HCT116 (cell line): ENCODE results near the gene EVC. TPM values are rescaled to one million over a fixed set of nuclear protein-coding genes. Genes with fewer than 3 reads are reported as not detected.

Experiments
- ATAC-seq: fragments of 200-7000 bp; cut with Tn5 transposase; 2 replicates; pipeline ENCODE4 v1.9.1; 2020; ENCODE audit warnings: mild to moderate bottlenecking, moderate library complexity
- BruUV-seq: library from RNA; stranded (reverse); fragments of 400-500 nt; replicated peaks from 2 replicates; lab custom pipeline; 2021; lab: Mats Ljungman, UMichigan
- CTCF ChIA-PET: fragments of 300-600 bp; sonication (Branson Sonifier 250); formaldehyde crosslinking; loops from one replicate; lab custom pipeline; 2021; ENCODE audit warnings: antibody characterized with exemption; lab: Charles Lee
- POLR2A ChIA-PET: fragments of 300-600, 350-600 bp; sonication (Branson Sonifier 250); formaldehyde crosslinking; loops from one replicate; lab custom pipeline; 2021; ENCODE audit warnings: antibody characterized with exemption; lab: Charles Lee
- RAD21 ChIA-PET, 2 experiments: fragments of 300-600 bp; sonication (Branson Sonifier 250); formaldehyde crosslinking; loops; one replicate each; lab custom pipeline; 2023; ENCODE audit warnings: low total read pairs in 2 of 2; ENCODE audit not compliant: uncharacterized antibody in 2 of 2, unreplicated experiment in 2 of 2, low non-redundant PET in 1 of 2; lab: Charles Lee
- DNase-seq: peaks from one replicate; pipeline ENCODE4 v3.0.0-alpha.2; 2010; ENCODE audit warnings: low read depth, low spot score
- H2AFZ ChIP-seq: fragments of 200-600 bp; shearing (Covaris generic), sonication (generic); 2 replicates; pipeline ENCODE4 v1.6.1; 2017; ENCODE audit warnings: low read depth, mixed run types, mixed read lengths, antibody characterized with exemption, low read length; ENCODE audit not compliant: poor library complexity, severe bottlenecking
- H3K27ac ChIP-seq: 2 replicates; pipeline ENCODE4 v1.5.1; 2012; ENCODE audit warnings: low read depth, low read length
- H3K27me3 ChIP-seq: fragments of 200-600 bp; sonication (generic); 2 replicates; pipeline ENCODE4 v1.6.1; 2016; ENCODE audit warnings: mixed run types, low read length, mixed read lengths; ENCODE audit not compliant: insufficient read depth
- H3K36me3 ChIP-seq, 2 experiments: fragments of 200-500 bp in 1 of 2; fragments of 200-600 bp in 1 of 2; sonication (Bioruptor generic) in 1 of 2; sonication (generic) in 1 of 2; 2 replicates each; pipeline versions ENCODE4 v1.5.1 to v1.6.1; 2014 to 2016; ENCODE audit warnings: low read length in 2 of 2, inconsistent platforms in 1 of 2, mixed read lengths in 1 of 2, mixed run types in 1 of 2; ENCODE audit not compliant: insufficient read depth in 2 of 2, control insufficient read depth in 1 of 2
- H3K4me1 ChIP-seq, 2 experiments: fragments of 200-600 bp in 1 of 2; sonication (generic) in 1 of 2; 2 replicates each; pipeline versions ENCODE4 v1.5.1 to v1.6.1; 2012 to 2017; ENCODE audit warnings: low read length in 2 of 2, inconsistent platforms in 1 of 2, mild to moderate bottlenecking in 1 of 2, mixed read lengths in 1 of 2, mixed run types in 1 of 2, moderate library complexity in 1 of 2; ENCODE audit not compliant: insufficient read depth in 2 of 2, control insufficient read depth in 1 of 2
- H3K4me2 ChIP-seq: fragments of 200-600 bp; sonication (generic); 2 replicates; pipeline ENCODE4 v1.6.1; 2017; ENCODE audit warnings: mixed run types, low read length, mixed read lengths
- H3K4me3 ChIP-seq, 2 experiments: fragments of 200-600 bp in 1 of 2; sonication (generic) in 1 of 2; replicated peaks in 1 of 2; 2 replicates each; pipeline ENCODE4 v1.5.1; 2011 to 2016; ENCODE audit warnings: low read length in 2 of 2, control low read depth in 1 of 2, low read depth in 1 of 2, mild to moderate bottlenecking in 1 of 2, mixed read lengths in 1 of 2, mixed run types in 1 of 2
- H3K79me2 ChIP-seq: fragments of 200-600 bp; sonication (generic); 2 replicates; pipeline ENCODE4 v1.6.1; 2017; ENCODE audit warnings: mild to moderate bottlenecking, mixed run types, low read length, moderate library complexity, mixed read lengths; ENCODE audit not compliant: insufficient read depth
- H3K9ac ChIP-seq: fragments of 200-600 bp; sonication (generic); 2 replicates; pipeline ENCODE4 v1.6.1; 2016; ENCODE audit warnings: low read length, mixed read lengths
- H3K9me2 ChIP-seq: fragments of 200-600 bp; sonication (generic), shearing (Covaris generic); 2 replicates; pipeline ENCODE4 v1.6.1; 2017; ENCODE audit warnings: mixed run types, mild to moderate bottlenecking, moderate library complexity; ENCODE audit not compliant: insufficient read depth
- H3K9me3 ChIP-seq, 2 experiments: fragments of 200-500 bp in 1 of 2; fragments of 200-600 bp in 1 of 2; sonication (Bioruptor generic) in 1 of 2; sonication (generic) in 1 of 2; 2 replicates each; pipeline ENCODE4 v1.6.1; 2014 to 2017; ENCODE audit warnings: low read length in 2 of 2, mixed read lengths in 2 of 2, inconsistent platforms in 1 of 2, low read depth in 1 of 2, mild to moderate bottlenecking in 1 of 2, mixed run types in 1 of 2, moderate library complexity in 1 of 2; ENCODE audit not compliant: control insufficient read depth in 1 of 2, insufficient read depth in 1 of 2
- H4K20me1 ChIP-seq: fragments of 200-600 bp; sonication (generic), shearing (Covaris generic); 2 replicates; pipeline ENCODE4 v1.6.1; 2017; ENCODE audit warnings: mixed run types, mild to moderate bottlenecking, moderate library complexity; ENCODE audit not compliant: insufficient read depth
- CEBPB ChIP-seq: IDR thresholded peaks from 2 replicates; pipeline ENCODE4 v1.6.1; 2012; ENCODE audit warnings: low read depth
- ELF1 ChIP-seq: IDR thresholded peaks from 2 replicates; pipeline ENCODE4 v1.6.1; 2012; ENCODE audit warnings: low read depth, borderline replicate concordance
- JUND ChIP-seq: IDR thresholded peaks from 2 replicates; pipeline ENCODE4 v1.6.1; 2012
- POLR2A ChIP-seq: IDR thresholded peaks from 2 replicates; pipeline ENCODE4 v1.7.0; 2011; ENCODE audit warnings: borderline replicate concordance; ENCODE audit not compliant: insufficient read depth, insufficient read length; ENCODE audit errors: extremely low read depth
- POLR2AphosphoS5 ChIP-seq: IDR thresholded peaks from 2 replicates; pipeline ENCODE4 v1.6.1; 2011; ENCODE audit warnings: mild to moderate bottlenecking, low read depth, low read length, moderate library complexity
- SIN3A ChIP-seq: IDR thresholded peaks from 2 replicates; pipeline ENCODE4 v1.6.1; 2012; ENCODE audit warnings: low read depth
- SP1 ChIP-seq: IDR thresholded peaks from 2 replicates; pipeline ENCODE4 v1.6.1; 2012; ENCODE audit warnings: low read depth
- SRF ChIP-seq: IDR thresholded peaks from 2 replicates; pipeline ENCODE4 v1.6.1; 2012; ENCODE audit warnings: low read depth
- ZFX ChIP-seq: fragments of 450-650 bp; IDR thresholded peaks from 2 replicates; pipeline ENCODE4 v1.6.1; 2017
- ZNF274 ChIP-seq: fragments of 200-500 bp; sonication (Bioruptor generic); IDR thresholded peaks from 2 replicates; pipeline ENCODE4 v1.6.1; 2014; ENCODE audit warnings: mild to moderate bottlenecking, low read depth, low read length, inconsistent platforms
- intact Hi-C: fragments of 100-400 bp; cut with micrococcal nuclease; formaldehyde crosslinking; loops from 2 replicates; pipeline ENCODE4 v1.10.0; 2022
- total RNA-seq: library from RNA; stranded (reverse); gene quantifications from one replicate; pipeline ENCODE4 v1.2.1, GENCODE V29; 2021; ENCODE audit not compliant: unreplicated experiment
- TF ChIP-seq, protein P1 (sequence below): IDR thresholded peaks from 2 replicates; pipeline ENCODE4 v1.6.1; 2012
- TF ChIP-seq, protein P2 (sequence below): IDR thresholded peaks from 2 replicates; pipeline ENCODE4 v1.6.1; 2011; ENCODE audit warnings: mild to moderate bottlenecking, low read length, moderate library complexity; ENCODE audit not compliant: insufficient replicate concordance; ENCODE audit errors: extremely low read depth
- TF ChIP-seq, protein P3 (sequence below), 3 experiments: fragments of 200-600 bp in 1 of 3; sonication (generic) in 1 of 3; IDR thresholded peaks in 2 of 3; conservative IDR thresholded peaks in 1 of 3; 2 replicates each; pipeline ENCODE4 v1.5.1; 2012 to 2017; ENCODE audit warnings: low read depth in 2 of 3, low read length in 2 of 3, antibody characterized with exemption in 1 of 3, borderline replicate concordance in 1 of 3, control low read depth in 1 of 3, mild to moderate bottlenecking in 1 of 3, mixed read lengths in 1 of 3, mixed run types in 1 of 3, moderate library complexity in 1 of 3; ENCODE audit not compliant: insufficient read depth in 1 of 3

EVC gene
- total RNA-seq, 1 experiment from 2014 or later: 0.15 TPM

DNA sequence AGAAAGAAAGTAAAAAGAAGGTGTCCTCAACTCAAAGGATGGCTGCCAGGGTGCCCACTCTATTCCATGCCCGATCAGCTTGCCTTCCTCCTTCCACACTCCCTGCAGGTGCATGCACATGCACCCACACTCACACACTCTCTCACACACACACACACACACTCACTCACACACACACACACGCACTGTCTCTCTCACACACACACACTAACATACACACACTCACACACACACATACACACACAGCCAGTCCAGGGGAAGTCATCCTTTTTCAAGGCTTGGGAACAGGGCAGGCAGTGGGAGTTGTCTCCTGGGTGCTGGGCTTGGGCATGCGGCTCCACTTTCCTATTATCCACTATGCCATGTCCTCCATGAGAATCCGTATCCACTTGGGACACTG lies 131.5 kb downstream of the EVC start:
- no peak for ATAC-seq
- no TSS peak for BruUV-seq

More for the DNA sequence above, 131.5 kb downstream of the EVC start:
- H3K36me3 ChIP-seq: no peaks in the 10 kb centered on the region
- H2AFZ ChIP-seq: no peak overlapping the region
- no peaks in the 10 kb centered on the region for H3K9me2 ChIP-seq
- H3K4me3 ChIP-seq: no peak overlapping the region
- DNase-seq: no peak
- intact Hi-C loops: no loop called here
- no peaks in the 10 kb centered on the region for H4K20me1 ChIP-seq
- no peaks in the 10 kb centered on the region for H3K79me2 ChIP-seq
- no peak overlapping the region for H3K27ac ChIP-seq
- POLR2A ChIA-PET: no interaction called here
- H3K9ac ChIP-seq: no peak overlapping the region
- no peak overlapping the region for H3K4me2 ChIP-seq
- H3K4me1 ChIP-seq: no peaks in the 10 kb centered on the region
- H3K9me3 ChIP-seq: no peaks in the 10 kb centered on the region
- CTCF ChIA-PET: no interaction called here
- TF ChIP-seq SIN3A: no peak
- TF ChIP-seq, protein P1, sequence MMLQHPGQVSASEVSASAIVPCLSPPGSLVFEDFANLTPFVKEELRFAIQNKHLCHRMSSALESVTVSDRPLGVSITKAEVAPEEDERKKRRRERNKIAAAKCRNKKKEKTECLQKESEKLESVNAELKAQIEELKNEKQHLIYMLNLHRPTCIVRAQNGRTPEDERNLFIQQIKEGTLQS: no peak
- TF ChIP-seq, protein P2, sequence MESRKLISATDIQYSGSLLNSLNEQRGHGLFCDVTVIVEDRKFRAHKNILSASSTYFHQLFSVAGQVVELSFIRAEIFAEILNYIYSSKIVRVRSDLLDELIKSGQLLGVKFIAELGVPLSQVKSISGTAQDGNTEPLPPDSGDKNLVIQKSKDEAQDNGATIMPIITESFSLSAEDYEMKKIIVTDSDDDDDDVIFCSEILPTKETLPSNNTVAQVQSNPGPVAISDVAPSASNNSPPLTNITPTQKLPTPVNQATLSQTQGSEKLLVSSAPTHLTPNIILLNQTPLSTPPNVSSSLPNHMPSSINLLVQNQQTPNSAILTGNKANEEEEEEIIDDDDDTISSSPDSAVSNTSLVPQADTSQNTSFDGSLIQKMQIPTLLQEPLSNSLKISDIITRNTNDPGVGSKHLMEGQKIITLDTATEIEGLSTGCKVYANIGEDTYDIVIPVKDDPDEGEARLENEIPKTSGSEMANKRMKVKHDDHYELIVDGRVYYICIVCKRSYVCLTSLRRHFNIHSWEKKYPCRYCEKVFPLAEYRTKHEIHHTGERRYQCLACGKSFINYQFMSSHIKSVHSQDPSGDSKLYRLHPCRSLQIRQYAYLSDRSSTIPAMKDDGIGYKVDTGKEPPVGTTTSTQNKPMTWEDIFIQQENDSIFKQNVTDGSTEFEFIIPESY: no peak
- TF ChIP-seq POLR2A: no peak
- no peak for TF ChIP-seq ELF1
- no peak for TF ChIP-seq ZFX
- TF ChIP-seq, protein P3, sequence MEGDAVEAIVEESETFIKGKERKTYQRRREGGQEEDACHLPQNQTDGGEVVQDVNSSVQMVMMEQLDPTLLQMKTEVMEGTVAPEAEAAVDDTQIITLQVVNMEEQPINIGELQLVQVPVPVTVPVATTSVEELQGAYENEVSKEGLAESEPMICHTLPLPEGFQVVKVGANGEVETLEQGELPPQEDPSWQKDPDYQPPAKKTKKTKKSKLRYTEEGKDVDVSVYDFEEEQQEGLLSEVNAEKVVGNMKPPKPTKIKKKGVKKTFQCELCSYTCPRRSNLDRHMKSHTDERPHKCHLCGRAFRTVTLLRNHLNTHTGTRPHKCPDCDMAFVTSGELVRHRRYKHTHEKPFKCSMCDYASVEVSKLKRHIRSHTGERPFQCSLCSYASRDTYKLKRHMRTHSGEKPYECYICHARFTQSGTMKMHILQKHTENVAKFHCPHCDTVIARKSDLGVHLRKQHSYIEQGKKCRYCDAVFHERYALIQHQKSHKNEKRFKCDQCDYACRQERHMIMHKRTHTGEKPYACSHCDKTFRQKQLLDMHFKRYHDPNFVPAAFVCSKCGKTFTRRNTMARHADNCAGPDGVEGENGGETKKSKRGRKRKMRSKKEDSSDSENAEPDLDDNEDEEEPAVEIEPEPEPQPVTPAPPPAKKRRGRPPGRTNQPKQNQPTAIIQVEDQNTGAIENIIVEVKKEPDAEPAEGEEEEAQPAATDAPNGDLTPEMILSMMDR (IDR thresholded peaks at IDR 0.05 in 2 of 3, conservative IDR thresholded peaks at IDR 0.05 in 1 of 3; ENCODE audit: borderline replicate concordance in 1 of 3, insufficient read depth in 1 of 3, low read depth in 2 of 3, low read length in 2 of 3): no peak
- TF ChIP-seq SRF: no peak
- TF ChIP-seq JUND: no peak
- TF ChIP-seq POLR2AphosphoS5: no peak
- TF ChIP-seq SP1: no peak
- TF ChIP-seq ZNF274: no peak
- no peak for TF ChIP-seq CEBPB
- TF ChIP-seq, all 23 proteins: peak for 0
- RAD21 ChIA-PET: no interaction called here
- H3K27me3 ChIP-seq: peaks cover 37% of the 10 kb centered on the region; the same call in 1 of the 2 replicates
